ENCODE results near the gene INPP5E.

INPP5E gene

GRCh38 chr9:136379401-136379800, 60.2 kb downstream of the INPP5E start:
- DNase-seq (ENCODE audit: low spot score), result no peak
- CTCF ChIA-PET, result interaction anchor here (0.7 kb wide), 1 partner anchor 64 kb away, joined by 5 read pairs; no protein-coding TSS in a partner anchor
- H3K27ac ChIP-seq, result peak overlapping the region; percentile 2; the same call in 1 of the 2 replicates
- TF ChIP-seq CTCF (conservative IDR thresholded peaks at IDR 0.05; ENCODE audit: low read depth), result no peak
- POLR2A ChIA-PET (ENCODE audit: low non-redundant PET), result no interaction called here

- no peak for DNase-seq (ENCODE audit: low spot score)
- ChIA-PET POLR2A (ENCODE audit: low non-redundant PET) (no interaction called here), CTCF (no interaction called here)
- H3K27ac ChIP-seq, result no peak overlapping the region
- TF ChIP-seq CTCF (conservative IDR thresholded peaks at IDR 0.05; ENCODE audit: low read depth), result no peak
These were observed 60.7 kb downstream of the INPP5E start for GRCh38 chr9:136379003-136379287.
